CD4-positive, alpha-beta T cell treated with Interferon alpha-2 for 1 hour (primary cell): Measurements from ENCODE around the gene FAM114A2.
"Not testable (repeated sequence)": the region's sequence is repeated elsewhere in the genome, so short reads cannot be mapped to it uniquely, and the experiment has no call there.

Experiments used
- DNase-seq, 2 donors: peaks; one replicate each; pipeline ENCODE4 v3.0.0-alpha.2; 2020 to 2022

The FAM114A2 gene

DNA sequence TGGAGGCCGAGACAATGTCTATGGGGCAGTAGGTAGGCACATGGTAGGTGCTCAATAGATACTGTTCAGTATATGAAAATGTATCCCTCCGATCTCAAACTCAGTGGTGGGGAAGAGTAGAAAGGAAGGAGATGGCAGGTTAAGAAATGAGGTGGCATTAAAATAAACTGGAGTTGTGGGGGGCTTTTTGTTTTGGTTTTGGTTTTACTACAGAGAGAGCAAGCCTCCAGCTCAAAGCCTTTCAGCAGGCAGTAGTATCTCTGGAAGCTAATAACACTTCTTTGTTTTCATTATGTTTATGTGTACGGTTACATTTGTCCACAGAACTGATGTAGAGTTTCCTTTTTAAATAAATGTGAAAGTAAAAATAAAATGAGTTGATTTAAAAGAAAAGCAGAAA lies 8.6 kb upstream of the FAM114A2 start:
- DNase-seq = no peak

DNA sequence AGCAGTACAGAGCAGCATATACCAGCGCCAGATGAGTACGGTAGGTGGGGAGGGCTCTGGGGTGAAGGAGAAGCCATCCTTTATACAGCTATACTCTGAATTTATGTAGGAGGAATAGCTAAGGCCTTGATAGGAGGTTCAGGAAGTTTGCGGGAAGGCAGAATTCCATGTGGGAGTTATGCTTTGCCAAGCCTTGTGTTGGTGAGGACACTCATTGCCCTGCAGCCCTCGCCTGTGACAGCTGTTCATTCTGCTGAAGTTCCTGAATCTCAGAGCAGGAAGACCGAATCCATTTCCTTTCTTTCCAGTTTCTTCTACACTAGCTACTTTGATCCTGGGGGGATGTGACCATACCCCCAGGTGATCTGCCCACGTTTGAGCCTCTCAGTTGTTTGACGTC lies 7.8 kb upstream of the FAM114A2 start:
- DNase-seq = no peak

DNA sequence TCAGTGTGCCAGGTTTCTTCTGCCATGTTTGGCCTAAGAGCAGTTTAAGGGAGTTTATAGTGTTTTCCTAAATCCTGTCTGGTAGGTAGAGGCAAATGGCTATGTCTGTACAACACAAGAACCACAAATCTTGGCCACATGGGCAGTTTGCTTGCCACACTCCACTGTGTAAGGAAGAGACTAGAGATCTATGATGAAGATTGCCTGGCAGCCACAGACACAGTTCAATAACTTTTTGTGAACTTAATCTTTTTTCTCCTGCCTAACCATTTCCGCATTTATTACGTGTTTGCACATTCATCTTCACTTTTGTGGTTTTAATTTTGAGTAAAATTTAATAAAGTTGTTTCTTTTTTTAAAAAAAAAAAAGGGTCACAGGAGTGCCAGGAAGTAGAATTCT lies 5.9 kb upstream of the FAM114A2 start:
- peak in 1 of 2 donors; percentile 19 for DNase-seq

DNA sequence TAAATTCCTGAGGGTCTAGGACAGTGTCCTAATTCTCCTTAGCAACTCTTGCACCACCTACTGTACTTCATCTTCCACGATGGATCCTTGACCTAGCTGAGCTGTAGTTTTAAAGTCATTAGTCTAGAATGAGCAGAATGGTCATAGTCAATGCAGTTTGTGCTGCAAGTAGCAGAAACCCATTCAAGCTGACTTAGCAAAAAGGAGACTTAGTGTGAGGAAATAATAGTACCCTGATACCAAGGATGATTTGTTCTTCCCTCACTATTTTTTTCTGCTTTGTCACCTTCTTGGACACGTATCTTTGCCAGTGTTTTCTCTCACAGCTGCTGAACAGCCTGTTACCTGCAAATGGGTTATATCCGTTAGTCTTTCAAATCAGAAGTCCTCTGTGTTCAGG lies 5.4 kb upstream of the FAM114A2 start:
- no peak for DNase-seq

DNA sequence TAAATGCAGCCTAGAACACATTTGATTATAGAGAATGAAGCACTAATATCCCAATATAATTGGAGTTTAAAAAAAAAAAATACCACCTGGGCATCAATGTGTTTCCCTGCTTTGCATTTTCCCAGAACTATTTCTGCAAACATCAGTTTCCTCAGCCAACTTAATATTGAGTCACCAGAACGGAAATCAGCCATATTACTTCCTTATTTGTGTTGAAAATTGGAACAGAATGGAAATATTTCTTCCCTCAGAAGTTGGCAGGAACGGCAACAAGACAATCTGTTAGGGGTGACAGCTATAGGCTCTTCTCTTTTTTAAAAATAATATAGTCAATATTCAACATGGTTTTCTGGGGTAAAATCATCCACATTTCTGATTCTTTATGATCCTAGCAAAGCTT lies 4.1 kb upstream of the FAM114A2 start:
- DNase-seq = no peak

DNA sequence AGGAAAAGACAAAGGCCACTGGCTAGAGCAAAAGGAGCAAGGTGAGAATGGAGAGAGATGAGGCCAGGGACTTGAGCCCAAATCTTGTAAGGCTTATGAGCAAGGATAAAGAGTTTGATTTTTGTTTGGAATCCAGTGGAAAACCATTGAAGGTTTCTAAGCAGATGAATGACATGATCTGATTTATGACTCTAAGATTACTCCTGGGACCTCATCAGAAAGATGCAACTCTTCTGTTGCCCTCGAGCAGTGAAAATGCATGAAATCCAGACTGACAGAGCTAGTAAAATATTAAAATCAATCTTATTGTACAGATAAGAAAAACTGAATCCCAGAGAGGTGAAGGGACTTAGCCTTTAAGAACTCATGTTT lies 734 bp upstream of the FAM114A2 start:
- no peak for DNase-seq

DNA sequence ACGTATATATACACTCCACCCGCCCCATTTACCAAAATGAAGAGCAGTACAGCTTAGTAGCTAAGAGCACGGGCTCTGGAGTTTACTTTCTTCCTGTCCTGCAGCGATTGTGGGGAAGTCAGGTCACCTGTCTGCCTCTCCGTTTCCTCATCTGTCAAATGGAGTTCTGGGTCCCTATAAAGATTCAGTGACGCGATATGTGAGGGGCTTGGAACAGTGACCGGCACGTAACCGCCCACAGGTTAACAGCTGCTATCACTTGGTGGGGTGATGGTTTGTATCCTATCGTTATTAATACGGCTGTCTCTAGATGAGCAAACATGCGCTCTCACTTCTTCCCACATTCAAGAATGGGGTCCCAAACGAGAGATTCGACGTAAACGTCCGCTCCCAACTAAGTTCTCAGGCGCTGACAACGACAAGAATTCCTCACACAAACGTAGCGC lies 426 bp downstream of the FAM114A2 start:
- DNase-seq = peak; percentile 44 to 68

DNA sequence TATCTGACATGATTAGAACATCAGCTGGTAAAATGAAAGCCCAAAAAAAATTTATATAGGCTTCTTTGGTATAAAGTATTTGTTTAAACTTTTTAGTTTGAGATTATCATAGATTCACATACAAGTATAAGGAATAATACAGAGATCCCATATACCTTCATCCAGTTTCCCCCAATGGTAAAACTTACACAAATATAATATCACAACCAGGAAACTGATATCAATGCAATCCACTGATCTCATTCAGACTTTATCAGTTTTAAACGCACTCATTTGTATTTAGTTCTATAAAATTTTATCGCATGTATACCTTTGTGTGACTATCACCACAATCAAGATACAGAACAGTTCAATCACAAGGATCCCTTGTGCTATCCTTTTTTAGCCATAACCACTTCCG lies 3.8 kb downstream of the FAM114A2 start:
- DNase-seq = no peak

DNA sequence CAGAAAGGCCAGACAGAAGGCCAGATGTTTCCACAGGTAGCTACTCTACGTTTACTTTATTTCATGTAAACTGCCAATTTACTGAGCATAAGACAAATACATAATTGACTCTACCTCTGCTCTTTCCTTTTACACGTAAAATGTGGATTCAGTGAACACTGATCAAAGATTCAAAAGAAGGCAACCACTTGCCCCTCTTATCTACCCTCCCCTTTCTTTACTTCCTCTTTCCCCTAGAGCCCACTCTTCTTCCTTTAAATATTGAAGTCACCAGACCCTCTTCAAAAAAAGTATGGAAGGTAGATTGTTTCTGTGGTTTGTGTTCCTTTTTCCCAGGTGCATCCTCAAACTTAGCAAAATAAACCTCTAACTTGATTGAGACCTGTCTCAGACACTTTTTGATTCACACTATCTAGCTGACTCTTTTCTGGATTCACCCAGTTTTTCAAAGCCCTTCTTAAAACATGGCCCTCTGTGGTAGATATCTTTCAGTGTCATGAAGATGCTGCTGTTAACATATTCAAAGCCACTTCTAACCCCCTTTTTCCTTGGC lies 6.7 kb downstream of the FAM114A2 start:
- no peak for DNase-seq

DNA sequence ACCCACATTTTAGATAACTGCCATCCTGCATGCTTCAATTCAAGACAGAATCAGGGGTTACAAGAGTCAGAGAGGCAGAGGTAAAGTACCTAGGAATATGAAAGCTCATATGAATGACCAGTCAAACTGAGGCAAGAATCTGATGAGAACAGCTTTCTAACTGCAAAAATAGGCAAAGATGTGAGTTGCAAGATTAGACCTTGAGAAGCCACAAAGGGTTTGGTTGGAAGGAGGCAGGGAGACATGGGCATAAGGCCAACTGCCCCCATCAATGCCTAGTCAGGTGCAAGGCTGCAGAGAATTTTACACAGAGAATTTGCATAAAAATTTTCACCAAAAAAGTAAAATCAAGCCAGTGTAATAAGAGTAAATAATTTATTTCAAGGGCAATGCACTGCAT lies 12.8 kb downstream of the FAM114A2 start:
- no peak for DNase-seq

DNA sequence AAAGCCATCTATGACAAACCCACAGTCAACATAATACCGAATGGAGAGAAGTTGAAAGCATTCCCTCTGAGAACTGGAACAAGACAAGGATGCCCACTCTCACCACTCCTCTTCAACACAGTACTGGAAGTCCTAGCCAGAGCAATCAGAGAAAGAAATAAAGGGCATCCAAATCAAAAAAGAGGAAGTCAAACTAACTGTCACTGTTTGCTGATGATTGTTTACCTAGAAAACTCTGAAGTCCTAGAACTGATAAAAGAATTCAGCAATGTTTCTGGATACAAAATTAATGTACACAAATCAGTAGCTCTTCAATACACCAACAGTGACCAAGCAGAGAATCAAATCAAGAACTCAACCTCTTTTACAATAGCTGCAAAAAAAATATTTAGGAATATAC lies 19.8 kb downstream of the FAM114A2 start:
- DNase-seq = not testable (repeated sequence)

DNA sequence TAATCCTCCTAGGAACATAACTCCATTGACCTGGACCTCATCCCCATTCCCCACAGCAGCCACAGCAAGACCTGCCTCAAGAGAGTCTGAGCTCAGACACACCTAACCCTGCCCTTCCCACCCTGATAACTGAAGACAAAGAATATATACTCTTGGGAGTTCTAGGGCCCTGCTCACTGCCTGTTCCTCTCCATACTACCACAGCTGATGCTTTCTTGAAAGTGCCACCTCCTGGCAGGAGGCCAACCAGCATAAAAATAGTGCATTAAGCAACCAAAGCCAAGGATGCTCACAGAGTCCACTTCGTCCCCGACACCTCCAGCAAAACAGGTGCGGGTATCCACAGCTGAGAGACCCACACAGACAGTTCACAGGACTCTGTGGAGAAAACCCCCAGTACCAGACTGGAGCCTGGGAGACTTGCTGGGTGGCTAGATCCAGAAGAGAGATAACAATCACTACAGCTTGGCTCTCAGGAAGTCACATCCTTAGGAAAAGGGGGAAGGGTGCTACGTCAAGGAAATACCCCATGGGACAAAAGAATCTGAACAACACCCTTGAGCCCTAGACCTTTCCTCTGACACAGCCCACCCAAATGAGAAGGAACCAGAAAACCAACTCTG lies 23.5 kb downstream of the FAM114A2 start:
- DNase-seq = no peak

DNA sequence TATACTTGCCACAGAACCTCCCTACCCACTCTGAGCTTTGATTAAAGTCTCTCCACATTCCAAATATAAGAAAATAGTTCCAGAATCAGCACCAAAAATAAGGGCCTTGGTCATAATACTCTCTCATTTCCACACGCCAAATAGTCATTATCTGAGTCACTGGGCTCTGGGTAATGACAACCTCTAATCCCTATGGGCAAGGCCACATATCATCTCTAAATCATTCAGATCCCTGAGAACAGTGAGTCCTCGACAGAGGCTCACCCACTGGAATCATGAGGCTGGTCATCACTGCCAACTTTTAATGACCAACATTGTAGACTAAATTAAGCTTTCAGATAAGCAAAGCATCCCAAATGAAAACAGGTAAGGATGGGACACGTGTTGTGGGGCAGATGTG lies 28.1 kb downstream of the FAM114A2 start:
- DNase-seq = no peak

DNA sequence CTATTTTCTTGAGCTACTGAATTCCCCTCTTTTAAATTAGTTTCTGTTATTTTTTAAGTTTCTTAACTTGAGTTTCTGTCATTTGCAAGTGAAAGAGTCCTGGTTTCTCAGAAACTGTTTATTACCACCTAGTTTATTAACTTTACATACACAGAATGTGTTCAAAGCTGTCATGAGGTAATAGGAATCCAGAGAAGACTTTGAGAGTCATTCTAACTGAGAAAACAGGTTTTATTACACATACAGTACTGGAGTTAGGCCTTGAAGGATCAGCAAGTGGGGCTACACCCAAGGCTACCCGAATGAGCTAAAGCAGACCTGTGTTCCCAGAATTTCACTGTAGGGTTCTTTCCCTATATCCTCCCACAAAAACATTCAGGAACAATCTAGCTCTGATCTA lies 33.1 kb downstream of the FAM114A2 start:
- DNase-seq = no peak

DNA sequence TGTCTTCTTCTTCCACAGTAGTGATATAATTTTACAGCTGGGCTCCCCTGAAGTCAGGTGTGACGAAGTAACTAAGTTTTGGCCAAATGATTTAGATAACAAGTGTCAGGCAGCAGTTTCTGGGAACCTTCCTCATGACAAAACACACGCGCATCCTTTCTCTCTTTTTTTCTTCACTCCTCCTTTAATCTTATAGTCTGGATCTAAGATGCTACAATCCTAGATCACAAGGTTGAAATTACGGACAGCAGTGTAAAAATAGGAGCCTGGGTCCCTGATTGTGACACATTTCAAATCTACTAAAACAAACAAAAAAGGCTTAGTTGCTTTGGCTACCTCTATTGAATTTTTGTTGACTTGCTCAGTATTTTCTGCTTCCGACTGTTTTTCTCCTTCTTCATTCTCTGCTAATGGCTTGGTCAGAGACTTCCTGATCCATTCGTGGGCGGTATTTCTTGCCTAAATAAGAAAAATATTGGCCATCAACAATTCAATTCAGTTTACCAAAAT lies 36.1 kb downstream of the FAM114A2 start:
- no peak for DNase-seq

DNA sequence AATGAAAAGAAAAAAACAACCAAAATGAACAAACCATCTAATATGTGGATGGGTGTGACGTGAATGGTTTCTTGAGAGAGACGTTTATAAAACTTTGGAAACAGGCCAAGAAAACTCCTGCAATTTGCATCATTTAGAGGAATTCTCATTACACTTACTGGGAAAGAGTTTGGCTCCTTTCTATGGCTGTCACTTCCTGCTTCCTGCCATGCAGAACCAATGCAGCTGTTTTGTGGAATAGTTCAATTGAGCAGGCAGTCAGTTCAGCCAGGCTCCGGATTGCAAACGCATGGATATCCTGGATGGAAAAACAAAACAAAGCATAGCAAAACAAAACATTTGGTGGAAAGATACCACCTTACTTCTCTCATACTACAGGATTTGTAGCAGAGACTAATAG lies 36.6 kb downstream of the FAM114A2 start:
- DNase-seq = no peak

DNA sequence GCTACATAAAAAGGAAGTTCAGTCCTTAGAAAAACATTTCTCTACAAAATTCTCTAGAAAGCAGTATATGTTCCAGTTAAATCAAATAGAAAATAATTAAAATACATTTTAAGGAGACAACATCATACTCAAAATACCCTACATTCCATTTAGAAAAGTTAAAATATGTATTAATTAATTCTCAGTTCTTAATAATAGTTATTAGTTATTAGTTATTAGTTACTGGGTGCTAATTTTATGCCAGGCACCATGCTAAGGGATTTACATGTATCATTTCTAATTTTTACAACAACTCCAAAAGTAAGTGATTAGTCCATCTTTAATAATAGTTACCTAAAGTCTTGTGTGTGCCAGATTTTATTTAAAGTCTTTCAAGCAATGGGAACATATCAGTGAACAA lies 38.0 kb downstream of the FAM114A2 start:
- DNase-seq = no peak

DNA sequence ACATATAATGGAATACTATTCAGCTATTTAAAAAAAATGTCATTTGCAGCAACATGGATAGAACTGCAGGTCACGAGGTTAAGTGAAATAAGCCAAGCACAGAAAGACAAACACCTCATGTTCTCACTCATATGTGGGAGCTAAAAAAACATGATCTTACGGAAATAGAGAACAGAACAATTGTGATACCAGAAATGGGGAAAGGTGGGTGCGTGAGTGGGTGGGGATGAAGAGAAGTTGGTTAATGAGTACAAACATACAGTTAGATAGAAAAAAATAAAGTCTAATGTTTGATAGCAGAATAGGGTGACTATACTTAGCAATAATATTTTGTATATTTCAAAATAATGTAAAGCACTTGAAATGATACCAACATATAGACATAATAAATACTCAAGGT lies 38.7 kb downstream of the FAM114A2 start:
- no peak for DNase-seq

DNA sequence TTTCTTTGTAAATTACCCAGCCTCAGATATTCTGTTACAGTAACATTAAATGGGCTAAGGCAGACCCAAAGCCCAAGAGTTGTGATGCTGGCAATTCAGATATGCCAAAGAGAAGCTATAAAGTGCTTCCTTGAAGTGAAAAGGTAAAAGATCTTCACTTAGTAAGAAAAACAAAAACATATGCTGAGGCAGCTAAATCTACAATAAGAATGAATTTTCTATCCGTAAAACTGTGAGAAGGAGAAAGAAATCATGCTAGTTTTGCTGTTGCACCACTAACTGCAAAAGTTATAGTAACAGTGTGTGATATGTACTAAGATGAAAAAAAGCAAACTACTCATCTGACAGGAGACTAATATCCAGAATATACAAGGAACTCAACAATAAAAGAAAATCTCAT lies 39.9 kb downstream of the FAM114A2 start:
- no peak for DNase-seq

DNA sequence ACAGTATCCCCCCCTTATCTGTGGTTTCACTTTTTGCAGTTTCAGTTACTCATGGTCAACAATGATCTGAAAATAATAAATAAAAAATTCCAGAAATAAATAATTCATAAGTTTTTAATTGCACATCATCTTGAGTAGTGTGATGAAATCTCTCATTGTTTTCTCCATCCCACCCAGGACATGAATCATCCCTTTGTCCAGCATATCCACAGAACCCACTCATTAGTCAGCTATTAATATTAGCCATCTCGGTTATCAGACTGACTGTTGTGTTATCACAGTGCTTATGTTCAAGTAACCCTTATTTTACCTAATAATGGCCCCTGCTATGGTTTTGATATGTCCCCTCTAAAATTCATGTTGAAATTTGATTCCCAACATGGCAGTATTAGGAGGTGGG lies 40.7 kb downstream of the FAM114A2 start:
- DNase-seq = no peak

DNA sequence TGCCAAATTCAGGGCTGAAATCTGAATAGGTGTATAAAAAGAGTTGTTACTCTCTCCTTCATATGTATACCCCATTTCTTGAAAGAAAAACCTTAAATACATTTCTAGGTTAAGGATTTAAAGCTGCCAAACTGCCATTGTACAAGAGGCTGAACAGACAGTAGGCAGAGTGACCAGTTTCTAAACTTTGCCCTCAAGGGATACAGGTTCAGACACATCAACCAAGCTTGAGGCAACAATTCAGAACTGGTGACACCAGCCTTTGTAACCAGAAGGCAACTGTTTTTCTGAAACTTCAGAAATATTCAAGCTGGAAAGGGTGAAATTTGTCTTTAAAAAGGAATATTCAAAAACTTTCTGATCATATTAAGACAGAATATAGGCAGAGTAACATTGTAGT lies 47.5 kb downstream of the FAM114A2 start:
- DNase-seq = no peak

DNA sequence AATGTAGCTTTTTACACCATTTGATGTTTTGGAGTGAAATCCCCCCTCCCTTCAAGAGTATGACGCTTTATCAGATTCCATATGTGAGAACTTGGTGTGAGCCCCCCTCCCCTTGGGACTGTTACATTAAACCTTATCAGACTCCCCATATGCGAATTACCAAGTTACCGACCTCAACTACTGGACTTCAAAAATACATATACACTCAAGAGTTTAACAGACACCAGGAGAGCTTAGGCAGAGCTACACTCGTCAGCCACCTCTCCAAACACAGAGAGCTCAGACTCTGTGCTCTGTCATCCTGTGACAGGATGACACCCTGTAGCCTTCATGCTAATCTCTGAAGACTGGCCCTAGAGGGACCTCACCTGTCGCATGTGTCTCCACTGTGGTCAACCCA lies 50.2 kb downstream of the FAM114A2 start:
- no peak for DNase-seq

DNA sequence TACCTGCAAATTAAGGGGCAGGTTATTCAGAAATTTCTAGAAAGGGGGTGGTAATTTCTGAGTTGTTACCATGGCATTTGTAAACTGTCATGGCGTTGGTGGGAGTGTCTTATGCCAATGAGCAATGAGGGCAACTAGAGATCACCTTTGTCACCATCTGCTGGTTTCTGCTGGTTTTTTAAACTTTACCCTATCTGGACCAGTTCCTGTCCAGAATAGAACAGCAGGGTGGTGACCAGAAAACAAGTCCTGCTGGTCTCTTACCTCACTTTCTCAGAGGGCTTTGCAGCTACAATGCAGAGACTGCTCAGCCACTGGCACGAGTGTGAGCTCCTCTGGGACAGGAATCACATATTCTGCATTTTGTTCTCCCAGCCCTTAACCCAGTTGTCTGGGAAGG lies 51.4 kb downstream of the FAM114A2 start:
- DNase-seq = no peak

DNA sequence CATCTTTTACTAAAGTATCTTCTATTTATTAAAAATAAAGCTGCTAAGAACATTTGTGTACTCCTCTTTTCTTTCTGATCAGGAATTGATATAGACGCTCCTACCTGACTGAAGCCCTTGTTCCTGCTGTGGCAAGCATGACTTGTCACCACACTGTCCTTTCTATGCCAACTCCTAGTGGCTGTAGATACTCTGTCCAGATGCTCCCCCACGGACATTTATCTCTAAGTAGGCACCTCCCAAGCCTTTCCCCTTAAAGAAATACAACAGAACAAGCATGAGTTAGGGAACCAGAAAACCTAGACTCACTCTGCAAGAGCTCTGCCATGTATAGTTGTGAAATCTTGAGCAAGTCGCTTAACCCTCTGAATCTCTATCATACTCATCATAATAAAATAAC lies 53.2 kb downstream of the FAM114A2 start:
- DNase-seq = no peak

DNA sequence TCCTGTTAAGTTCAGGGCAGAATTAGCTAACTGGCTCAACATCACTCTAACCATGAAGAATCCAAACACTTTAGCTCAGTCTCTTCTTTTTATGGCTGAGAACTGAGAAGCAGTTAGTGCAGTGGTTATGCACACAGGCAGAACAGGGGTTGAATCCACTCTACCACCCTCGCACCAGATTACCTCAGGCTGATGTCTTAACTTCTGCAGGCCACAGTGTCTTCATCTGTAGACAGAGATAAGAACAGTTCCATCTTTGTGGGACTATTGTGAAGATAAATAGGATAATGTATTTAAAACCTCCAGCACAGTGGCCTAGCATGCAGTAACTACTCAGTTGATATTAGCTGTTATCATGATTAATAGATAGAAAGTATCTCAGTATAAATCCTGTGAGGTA lies 54.8 kb downstream of the FAM114A2 start:
- DNase-seq = no peak
